ENCODE data around the gene ZBTB46. TPM values are rescaled to one million over a fixed set of nuclear protein-coding genes. Genes with fewer than 3 reads are reported as not detected.
A peak's percentile ranks its signal among the peaks of the same experiment; 100 is the strongest.

The ZBTB46 gene
- polyA plus RNA-seq, 2 donors: 0.68 to 1.0 TPM

DNA sequence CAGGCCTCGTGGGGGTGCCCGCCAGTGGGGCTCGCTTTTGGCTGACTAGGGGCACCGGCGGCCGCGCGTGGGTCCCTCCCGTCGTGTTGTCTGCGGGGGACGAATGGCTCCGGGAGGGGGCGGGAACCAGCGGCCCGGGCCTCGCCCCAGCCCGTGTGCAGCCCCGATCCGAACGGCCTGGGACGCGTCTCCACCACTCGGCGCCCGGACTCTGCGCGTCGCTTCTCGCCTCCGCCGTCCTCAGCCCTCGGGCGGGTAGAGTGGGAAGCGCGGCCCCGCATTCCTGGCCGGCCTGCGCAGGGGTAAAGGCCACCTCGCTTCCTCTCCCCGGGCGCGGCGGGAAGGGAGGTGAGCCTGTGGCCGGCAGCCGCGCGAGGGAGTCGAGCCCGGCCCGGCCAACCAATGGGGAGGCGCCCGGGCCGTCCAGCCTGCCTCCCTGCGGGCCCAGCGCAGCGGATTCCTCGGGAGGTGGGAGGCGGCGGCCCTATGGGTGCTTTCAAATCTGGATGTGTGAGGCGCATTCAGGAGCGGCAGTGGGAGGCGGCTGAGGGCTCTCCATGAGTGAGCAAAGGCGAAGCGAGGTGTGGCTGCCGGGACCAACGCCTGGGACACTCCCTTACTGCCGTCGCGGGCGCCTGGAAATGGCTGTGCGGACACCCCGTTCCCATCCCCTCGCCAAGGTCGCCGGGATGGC is 1.1 kb upstream of the ZBTB46 start:
- peaks cover 0 to 3% of the 10 kb centered on the region in 2 donors for H3K4me1 ChIP-seq (ENCODE audit: control insufficient read depth in 2 of 2, insufficient read depth in 2 of 2, low read length in 1 of 2)
- H3K9me3 ChIP-seq (ENCODE audit: control insufficient read depth in 2 of 2, insufficient read depth in 1 of 2, low read depth in 1 of 2, low read length in 1 of 2): no peaks in the 10 kb centered on the region
- peak overlapping the region; percentile 55 to 72 for H3K4me3 ChIP-seq (ENCODE audit: low read depth in 1 of 2, low read length in 2 of 2)
- peak overlapping the region; percentile 48 to 62 for H3K27ac ChIP-seq (ENCODE audit: low read depth in 2 of 2, low read length in 1 of 2)
- H3K36me3 ChIP-seq (ENCODE audit: control insufficient read depth in 2 of 2, insufficient read depth in 2 of 2, low read length in 1 of 2): no peaks in the 10 kb centered on the region
- 10 to 15% methylated on average over 58 to 76 of the region's 76 CpGs for WGBS, 2 donors
- H3K27me3 ChIP-seq (ENCODE audit: control insufficient read depth in 1 of 2, insufficient read depth in 2 of 2, low read length in 2 of 2): peaks cover 0 to 5% of the 10 kb centered on the region in 2 donors

DNA sequence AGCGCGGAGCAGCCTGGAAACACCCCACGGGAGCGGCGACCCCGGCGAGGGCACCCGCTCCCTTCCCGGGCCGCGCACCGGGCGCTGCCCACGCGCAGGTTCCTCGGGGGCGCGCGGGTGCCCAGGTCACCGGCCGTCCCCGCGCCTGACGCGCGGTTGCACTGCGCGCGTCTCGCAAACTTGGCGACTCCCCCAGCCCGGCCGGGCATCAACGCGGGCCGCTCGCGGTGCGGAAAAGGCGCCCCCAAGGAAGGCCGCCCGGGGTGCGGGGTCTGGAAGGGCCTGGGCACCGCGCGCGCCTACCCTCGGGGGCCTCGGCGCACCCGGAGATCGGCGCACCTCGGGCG is 555 bp upstream of the ZBTB46 start:
- Histone ChIP-seq H3K27ac (ENCODE audit: low read depth in 2 of 2, low read length in 1 of 2) (peak overlapping the region; percentile 47 to 62), H3K27me3 (ENCODE audit: control insufficient read depth in 1 of 2, insufficient read depth in 2 of 2, low read length in 2 of 2) (peaks cover 0 to 5% of the 10 kb centered on the region in 2 donors), H3K4me1 (ENCODE audit: control insufficient read depth in 2 of 2, insufficient read depth in 2 of 2, low read length in 1 of 2) (peaks cover 0 to 3% of the 10 kb centered on the region in 2 donors), H3K36me3 (ENCODE audit: control insufficient read depth in 2 of 2, insufficient read depth in 2 of 2, low read length in 1 of 2) (no peaks in the 10 kb centered on the region), H3K4me3 (ENCODE audit: low read depth in 1 of 2, low read length in 2 of 2) (peak overlapping the region; percentile 55 to 72), H3K9me3 (ENCODE audit: control insufficient read depth in 2 of 2, insufficient read depth in 1 of 2, low read depth in 1 of 2, low read length in 1 of 2) (no peaks in the 10 kb centered on the region)
- 0 to 2% methylated on average over 48 to 55 of the region's 55 CpGs for WGBS, 2 donors

DNA sequence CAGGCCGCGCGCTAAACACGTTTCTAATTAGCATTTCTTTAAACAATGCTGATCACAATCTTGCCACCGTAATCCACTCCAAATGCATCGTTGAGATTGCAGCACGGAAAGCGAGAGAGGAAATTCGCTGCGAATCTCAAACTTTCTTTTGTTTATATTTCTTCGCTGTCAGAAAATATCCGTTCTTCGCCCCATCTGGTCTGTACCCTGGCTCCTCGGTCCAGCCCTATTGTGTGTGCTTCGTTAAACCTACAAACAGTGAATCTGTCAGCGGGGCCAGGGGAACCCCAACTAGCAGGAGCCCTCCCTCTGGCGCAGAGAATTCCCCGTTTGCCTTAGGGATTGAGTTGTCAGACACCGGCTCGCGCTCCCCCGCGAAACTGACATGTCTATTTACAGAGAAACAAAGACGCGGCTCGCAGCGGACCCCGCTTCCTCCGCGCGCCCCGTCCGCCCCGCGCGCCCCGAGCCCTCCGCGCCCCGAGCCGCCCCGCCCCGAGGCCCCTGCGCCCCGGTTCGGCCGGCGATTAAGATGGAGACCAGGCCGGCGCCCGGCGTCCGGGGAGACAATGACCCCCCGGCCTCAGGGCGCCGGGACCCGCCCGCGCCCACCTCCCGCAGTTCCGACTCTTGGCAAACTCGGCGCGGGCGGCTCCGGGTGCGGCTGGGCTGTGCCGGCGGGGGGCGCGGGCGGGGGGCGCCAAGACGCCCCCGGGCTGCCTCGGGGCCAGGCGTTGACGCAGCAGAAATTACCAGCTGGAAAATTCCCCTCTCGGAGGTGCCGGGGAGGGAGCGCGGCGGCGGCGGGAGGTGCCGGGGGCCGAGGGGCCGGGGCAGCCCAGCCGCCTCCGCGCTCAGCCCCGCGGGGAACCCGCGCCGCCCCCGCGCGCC is 874 bp downstream of the ZBTB46 start:
- H3K27ac ChIP-seq (ENCODE audit: low read depth in 2 of 2, low read length in 1 of 2): peak overlapping the region; percentile 36 to 48
- no peaks in the 10 kb centered on the region for H3K36me3 ChIP-seq (ENCODE audit: control insufficient read depth in 2 of 2, insufficient read depth in 2 of 2, low read length in 1 of 2)
- H3K9me3 ChIP-seq (ENCODE audit: control insufficient read depth in 2 of 2, insufficient read depth in 1 of 2, low read depth in 1 of 2, low read length in 1 of 2): no peaks in the 10 kb centered on the region
- H3K4me1 ChIP-seq (ENCODE audit: control insufficient read depth in 2 of 2, insufficient read depth in 2 of 2, low read length in 1 of 2): peaks cover 0 to 3% of the 10 kb centered on the region in 2 donors
- 0 to 1% methylated on average over 54 to 99 of the region's 99 CpGs for WGBS, 2 donors
- H3K27me3 ChIP-seq (ENCODE audit: control insufficient read depth in 1 of 2, insufficient read depth in 2 of 2, low read length in 2 of 2): peaks cover 0 to 5% of the 10 kb centered on the region in 2 donors
- peak overlapping the region; percentile 41 to 72 for H3K4me3 ChIP-seq (ENCODE audit: low read depth in 1 of 2, low read length in 2 of 2)

DNA sequence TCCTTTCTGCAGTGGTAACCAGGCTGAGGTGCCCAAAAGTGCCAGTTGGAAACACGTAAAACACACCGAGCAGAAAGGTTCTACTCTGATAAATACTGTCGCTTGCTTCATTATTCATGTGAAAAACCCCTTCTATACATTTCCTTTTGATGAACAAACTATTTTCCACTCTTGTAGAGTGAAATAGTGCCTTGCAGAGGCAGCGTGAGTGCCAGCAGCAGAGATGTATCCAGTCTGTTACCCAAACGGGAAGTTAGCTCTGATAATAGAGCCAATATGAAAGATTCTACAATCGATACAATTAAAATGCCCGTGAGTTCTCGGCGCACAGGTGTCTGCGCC is 1.5 kb downstream of the ZBTB46 start:
- Histone ChIP-seq H3K36me3 (ENCODE audit: control insufficient read depth in 2 of 2, insufficient read depth in 2 of 2, low read length in 1 of 2) (no peaks in the 10 kb centered on the region), H3K9me3 (ENCODE audit: control insufficient read depth in 2 of 2, insufficient read depth in 1 of 2, low read depth in 1 of 2, low read length in 1 of 2) (no peaks in the 10 kb centered on the region), H3K27me3 (ENCODE audit: control insufficient read depth in 1 of 2, insufficient read depth in 2 of 2, low read length in 2 of 2) (peaks cover 0 to 5% of the 10 kb centered on the region in 2 donors), H3K4me3 (ENCODE audit: low read depth in 1 of 2, low read length in 2 of 2) (peak overlapping the region; percentile 41 to 72), H3K4me1 (ENCODE audit: control insufficient read depth in 2 of 2, insufficient read depth in 2 of 2, low read length in 1 of 2) (peaks cover 0 to 3% of the 10 kb centered on the region in 2 donors), H3K27ac (ENCODE audit: low read depth in 2 of 2, low read length in 1 of 2) (no peak overlapping the region)
- 8 to 16% methylated on average over 10 of the region's 10 CpGs for WGBS, 2 donors

DNA sequence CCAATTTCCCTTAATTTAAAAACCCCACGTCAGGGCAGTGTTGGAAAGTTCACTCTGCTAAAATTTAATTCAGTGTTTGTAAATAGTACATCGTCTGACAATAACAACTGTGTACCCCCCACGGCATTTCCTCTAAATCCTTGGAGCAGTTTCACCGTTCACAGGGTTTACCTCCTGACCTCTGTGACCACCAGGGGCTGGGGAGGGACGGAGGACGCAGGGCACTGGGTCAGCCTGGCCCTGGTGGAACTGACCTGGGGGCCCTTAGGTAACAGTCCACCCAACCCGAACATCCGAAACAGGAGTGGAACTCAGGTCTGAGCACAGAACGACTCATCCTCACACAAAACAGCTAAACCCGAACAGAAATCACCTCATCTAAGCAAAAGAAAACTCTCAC is 2.1 kb downstream of the ZBTB46 start:
- H3K27ac ChIP-seq (ENCODE audit: low read depth in 2 of 2, low read length in 1 of 2): no peak overlapping the region
- H3K4me3 ChIP-seq (ENCODE audit: low read depth in 1 of 2, low read length in 2 of 2): peak overlapping the region in 1 of 2 donors; percentile 72
- no peaks in the 10 kb centered on the region for H3K9me3 ChIP-seq (ENCODE audit: control insufficient read depth in 2 of 2, insufficient read depth in 1 of 2, low read depth in 1 of 2, low read length in 1 of 2)
- no peaks in the 10 kb centered on the region for H3K36me3 ChIP-seq (ENCODE audit: control insufficient read depth in 2 of 2, insufficient read depth in 2 of 2, low read length in 1 of 2)
- peaks cover 0 to 5% of the 10 kb centered on the region in 2 donors for H3K27me3 ChIP-seq (ENCODE audit: control insufficient read depth in 1 of 2, insufficient read depth in 2 of 2, low read length in 2 of 2)
- peaks cover 0 to 3% of the 10 kb centered on the region in 2 donors for H3K4me1 ChIP-seq (ENCODE audit: control insufficient read depth in 2 of 2, insufficient read depth in 2 of 2, low read length in 1 of 2)
- 64 to 69% methylated on average over 10 of the region's 10 CpGs for WGBS, 2 donors

DNA sequence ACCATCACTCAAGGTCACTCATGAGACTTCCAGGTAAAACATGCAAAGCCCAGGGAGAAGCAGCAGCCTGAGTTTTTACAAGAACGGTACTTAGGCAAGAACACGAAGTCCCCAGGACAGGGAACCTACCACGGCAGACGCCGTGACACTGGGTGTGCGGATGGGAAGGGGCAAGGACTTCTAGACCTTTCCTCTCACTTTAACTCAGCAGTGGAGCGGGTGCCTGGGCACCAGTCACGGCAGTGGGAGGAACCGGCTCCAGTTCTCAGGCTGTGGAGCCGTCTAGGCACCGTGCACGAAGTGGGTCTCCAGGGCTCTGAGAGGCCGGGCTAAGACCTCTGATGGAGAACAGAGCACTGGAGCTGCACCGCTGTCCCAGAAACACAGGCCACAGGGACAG is 2.5 kb downstream of the ZBTB46 start:
- no peaks in the 10 kb centered on the region for H3K36me3 ChIP-seq (ENCODE audit: control insufficient read depth in 2 of 2, insufficient read depth in 2 of 2, low read length in 1 of 2)
- no peak overlapping the region for H3K4me3 ChIP-seq (ENCODE audit: low read depth in 1 of 2, low read length in 2 of 2)
- 78 to 82% methylated on average over 12 to 14 of the region's 14 CpGs for WGBS, 2 donors
- peaks cover 0 to 5% of the 10 kb centered on the region in 2 donors for H3K27me3 ChIP-seq (ENCODE audit: control insufficient read depth in 1 of 2, insufficient read depth in 2 of 2, low read length in 2 of 2)
- H3K9me3 ChIP-seq (ENCODE audit: control insufficient read depth in 2 of 2, insufficient read depth in 1 of 2, low read depth in 1 of 2, low read length in 1 of 2): no peaks in the 10 kb centered on the region
- H3K27ac ChIP-seq (ENCODE audit: low read depth in 2 of 2, low read length in 1 of 2): no peak overlapping the region
- H3K4me1 ChIP-seq (ENCODE audit: control insufficient read depth in 2 of 2, insufficient read depth in 2 of 2, low read length in 1 of 2): peaks cover 0 to 3% of the 10 kb centered on the region in 2 donors

DNA sequence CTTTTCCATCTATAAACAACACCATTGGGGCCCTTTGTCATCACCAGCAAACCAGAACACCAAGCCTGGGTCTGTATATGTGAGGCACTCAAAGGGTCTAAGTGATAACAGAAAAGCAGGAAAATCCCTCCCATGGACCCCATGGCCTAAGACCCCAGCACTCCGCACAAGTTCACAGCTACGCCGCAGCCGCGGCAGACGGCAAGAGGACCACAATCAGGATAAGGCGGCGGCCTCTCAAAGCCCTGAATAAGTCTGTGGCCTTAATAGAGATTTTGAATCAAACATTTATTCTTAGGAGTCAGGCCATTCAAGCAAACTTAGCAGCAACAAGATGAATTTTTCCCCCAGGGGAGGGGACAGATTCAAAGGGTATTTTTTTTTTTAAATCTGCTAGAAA is 2.9 kb downstream of the ZBTB46 start:
- Histone ChIP-seq H3K4me1 (ENCODE audit: control insufficient read depth in 2 of 2, insufficient read depth in 2 of 2, low read length in 1 of 2) (peaks cover 0 to 3% of the 10 kb centered on the region in 2 donors), H3K9me3 (ENCODE audit: control insufficient read depth in 2 of 2, insufficient read depth in 1 of 2, low read depth in 1 of 2, low read length in 1 of 2) (no peaks in the 10 kb centered on the region), H3K27ac (ENCODE audit: low read depth in 2 of 2, low read length in 1 of 2) (no peak overlapping the region), H3K36me3 (ENCODE audit: control insufficient read depth in 2 of 2, insufficient read depth in 2 of 2, low read length in 1 of 2) (no peaks in the 10 kb centered on the region), H3K27me3 (ENCODE audit: control insufficient read depth in 1 of 2, insufficient read depth in 2 of 2, low read length in 2 of 2) (peaks cover 0 to 5% of the 10 kb centered on the region in 2 donors), H3K4me3 (ENCODE audit: low read depth in 1 of 2, low read length in 2 of 2) (no peak overlapping the region)
- 94 to 97% methylated on average over 8 of the region's 8 CpGs for WGBS, 2 donors

DNA sequence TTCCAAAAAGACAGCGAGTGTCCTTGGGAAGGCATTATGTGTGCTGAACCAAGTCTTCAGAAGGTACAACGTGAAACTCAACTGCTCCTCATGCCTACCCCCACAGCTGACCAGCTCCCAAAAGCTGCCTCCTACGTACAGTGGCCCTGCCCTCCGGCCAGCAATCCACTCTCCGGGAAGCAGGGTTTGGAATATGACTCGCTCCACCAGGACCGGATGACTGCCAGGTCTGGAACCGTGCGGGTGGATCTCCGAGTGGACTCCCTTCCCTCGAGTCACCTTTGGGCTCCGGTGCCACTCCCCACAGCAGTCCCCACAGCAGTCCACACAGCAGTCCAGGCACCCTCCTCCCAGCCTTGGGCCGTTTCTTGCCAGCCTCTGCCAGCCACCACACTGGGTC is 4.3 kb downstream of the ZBTB46 start:
- peaks cover 0 to 5% of the 10 kb centered on the region in 2 donors for H3K27me3 ChIP-seq (ENCODE audit: control insufficient read depth in 1 of 2, insufficient read depth in 2 of 2, low read length in 2 of 2)
- H3K36me3 ChIP-seq (ENCODE audit: control insufficient read depth in 2 of 2, insufficient read depth in 2 of 2, low read length in 1 of 2): no peaks in the 10 kb centered on the region
- no peak overlapping the region for H3K27ac ChIP-seq (ENCODE audit: low read depth in 2 of 2, low read length in 1 of 2)
- H3K4me3 ChIP-seq (ENCODE audit: low read depth in 1 of 2, low read length in 2 of 2): no peak overlapping the region
- no peaks in the 10 kb centered on the region for H3K9me3 ChIP-seq (ENCODE audit: control insufficient read depth in 2 of 2, insufficient read depth in 1 of 2, low read depth in 1 of 2, low read length in 1 of 2)
- no peaks in the 10 kb centered on the region for H3K4me1 ChIP-seq (ENCODE audit: control insufficient read depth in 2 of 2, insufficient read depth in 2 of 2, low read length in 1 of 2)
- WGBS, 2 donors: 73 to 75% methylated on average over 13 of the region's 13 CpGs

DNA sequence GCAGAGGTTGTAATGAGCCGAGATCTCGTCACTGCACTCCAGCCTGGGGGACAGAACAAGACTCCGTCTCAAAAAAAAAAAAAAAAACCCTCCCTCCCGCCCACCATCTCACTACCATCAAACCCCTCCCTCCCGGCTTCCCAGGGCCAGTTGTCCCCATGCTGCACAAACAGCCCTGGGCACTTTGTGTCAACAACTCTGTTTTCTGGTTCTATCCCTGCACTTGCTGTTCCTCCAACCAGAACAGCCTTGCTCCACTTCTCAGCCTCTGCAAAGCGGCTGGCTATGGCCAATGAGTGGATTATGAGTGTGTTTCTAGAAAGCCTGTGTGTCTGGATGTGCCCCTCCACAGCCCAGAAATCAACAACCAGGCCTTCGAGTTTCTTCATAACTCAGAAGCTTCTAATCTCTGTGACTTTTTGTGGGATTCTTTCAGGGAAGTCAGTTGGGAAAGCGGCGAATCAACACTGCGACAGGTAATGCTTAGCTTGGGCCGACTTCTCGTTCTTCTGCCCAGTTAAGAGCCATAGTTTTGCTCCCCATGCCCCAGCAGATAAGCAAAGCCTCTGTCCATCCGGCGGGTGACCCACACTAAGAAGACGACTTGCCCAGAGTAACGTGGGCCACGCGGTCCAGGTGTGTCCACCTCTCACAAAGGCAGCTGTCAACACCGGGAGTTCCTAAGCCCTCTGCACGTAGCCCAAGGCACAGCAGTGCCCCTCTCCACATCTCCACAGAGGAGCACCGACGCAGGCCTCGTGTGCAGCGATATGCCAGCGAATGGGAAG is 5.5 kb downstream of the ZBTB46 start:
- H3K27me3 ChIP-seq (ENCODE audit: control insufficient read depth in 1 of 2, insufficient read depth in 2 of 2, low read length in 2 of 2): peaks cover 0 to 5% of the 10 kb centered on the region in 2 donors
- no peak overlapping the region for H3K27ac ChIP-seq (ENCODE audit: low read depth in 2 of 2, low read length in 1 of 2)
- H3K4me1 ChIP-seq (ENCODE audit: control insufficient read depth in 2 of 2, insufficient read depth in 2 of 2, low read length in 1 of 2): no peaks in the 10 kb centered on the region
- no peaks in the 10 kb centered on the region for H3K36me3 ChIP-seq (ENCODE audit: control insufficient read depth in 2 of 2, insufficient read depth in 2 of 2, low read length in 1 of 2)
- WGBS, 2 donors: 85 to 87% methylated on average over 25 of the region's 25 CpGs
- H3K9me3 ChIP-seq (ENCODE audit: control insufficient read depth in 2 of 2, insufficient read depth in 1 of 2, low read depth in 1 of 2, low read length in 1 of 2): no peaks in the 10 kb centered on the region
- H3K4me3 ChIP-seq (ENCODE audit: low read depth in 1 of 2, low read length in 2 of 2): no peak overlapping the region
